K562 (cell line): ENCODE results near the gene HDAC3. TPM values are rescaled to one million over a fixed set of nuclear protein-coding genes. Genes with fewer than 3 reads are reported as not detected.

Experiments
- BRF1 ChIP-seq: IDR thresholded peaks from 3 replicates; pipeline ENCODE4 v1.6.1; 2011; ENCODE audit warnings: borderline replicate concordance, mild to moderate bottlenecking; ENCODE audit not compliant: insufficient read length; ENCODE audit errors: extremely low read depth
- FOSL1 ChIP-seq: fragments of 200-800 bp; sonication (Bioruptor generic); conservative IDR thresholded peaks from 2 replicates; pipeline ENCODE4 v1.6.1; 2016; ENCODE audit warnings: missing genetic modification characterization, missing compliant biosample characterization
- HSF4 ChIP-seq: fragments of 250-450 bp; sonication (Bioruptor Pico); IDR thresholded peaks from 2 replicates; pipeline ENCODE4 v2.1.2; 2022; ENCODE audit warnings: mild to moderate bottlenecking, moderate library complexity, borderline replicate concordance
- KHSRP ChIP-seq: fragments of 450-650 bp; IDR thresholded peaks from 2 replicates; pipeline ENCODE4 v1.6.1; 2017
- L3MBTL2 ChIP-seq: fragments of 450-650 bp; IDR thresholded peaks from 2 replicates; pipeline ENCODE4 v1.6.1; 2016; ENCODE audit warnings: mild to moderate bottlenecking, moderate library complexity
- NCOA6 ChIP-seq: fragments of 450-650 bp; IDR thresholded peaks from 2 replicates; pipeline ENCODE4 v1.6.1; 2017; ENCODE audit warnings: mild to moderate bottlenecking
- ZKSCAN8 ChIP-seq: fragments of 200-800 bp; sonication (Bioruptor generic); IDR thresholded peaks from 2 replicates; pipeline ENCODE4 v1.6.1; 2016; ENCODE audit warnings: missing genetic modification characterization, missing compliant biosample characterization
- ZNF282 ChIP-seq: sonication (generic); formaldehyde crosslinking; IDR thresholded peaks from 2 replicates; pipeline ENCODE4 v1.8.1; 2023; ENCODE audit warnings: missing genetic modification reagents
- ZNF395 ChIP-seq: fragments of 200-800 bp; sonication (Bioruptor generic); IDR thresholded peaks from 2 replicates; pipeline ENCODE4 v1.6.1; 2017; ENCODE audit warnings: missing genetic modification characterization, missing compliant biosample characterization
- polyA plus RNA-seq, 8 experiments: library from polyadenylated mRNA; depleted of rRNA in 4 of 8; stranded (reverse) in 5 of 8; unstranded in 3 of 8; fragments of >200 nt; fragmentation: Nextera tagmentation in 2 of 8; fragmentation: Illumina TruSeq in 1 of 8; extraction: Ambion mirVana in 2 of 8; extraction: Trizol in 1 of 8; gene quantifications; 2 replicates each; pipeline versions ENCODE4 v1.2.1 to v1.2.3, GENCODE V29; 2011 to 2014; ENCODE audit warnings: inconsistent platforms in 1 of 8, missing spikeins in 1 of 8
- total RNA-seq, 7 experiments: library from RNA; depleted of rRNA in 6 of 7; stranded (reverse); fragments of >200 nt in 6 of 7; fragmentation: Illumina TruSeq in 2 of 7; extraction: Trizol in 2 of 7; gene quantifications; 2 replicates each; pipeline versions ENCODE4 v1.2.1 to v1.2.3, GENCODE V29; 2011 to 2021; ENCODE audit warnings: low replicate concordance in 1 of 7
- TF ChIP-seq, protein P1 (sequence below): sonication (generic); formaldehyde crosslinking; IDR thresholded peaks from 2 replicates; pipeline ENCODE4 v1.8.0; 2022; ENCODE audit warnings: mild to moderate bottlenecking, low read depth, missing genetic modification reagents
- TF ChIP-seq, protein P2 (sequence below): sonication (generic); formaldehyde crosslinking; IDR thresholded peaks from 2 replicates; pipeline ENCODE4 v1.8.1; 2023; ENCODE audit warnings: missing genetic modification reagents, mild to moderate bottlenecking, borderline replicate concordance
- TF ChIP-seq, protein P3 (sequence below): sonication (generic); formaldehyde crosslinking; IDR thresholded peaks from 2 replicates; pipeline ENCODE4 v1.8.0; 2023; ENCODE audit warnings: missing genetic modification reagents, mild to moderate bottlenecking, borderline replicate concordance

Gene HDAC3
- total and polyA plus RNA-seq, 9 of the 15 experiments (the other 6 are each of a cell fraction or from before 2014, with no cell fraction given), result 89.7 to 191 (median 119) TPM

DNA sequence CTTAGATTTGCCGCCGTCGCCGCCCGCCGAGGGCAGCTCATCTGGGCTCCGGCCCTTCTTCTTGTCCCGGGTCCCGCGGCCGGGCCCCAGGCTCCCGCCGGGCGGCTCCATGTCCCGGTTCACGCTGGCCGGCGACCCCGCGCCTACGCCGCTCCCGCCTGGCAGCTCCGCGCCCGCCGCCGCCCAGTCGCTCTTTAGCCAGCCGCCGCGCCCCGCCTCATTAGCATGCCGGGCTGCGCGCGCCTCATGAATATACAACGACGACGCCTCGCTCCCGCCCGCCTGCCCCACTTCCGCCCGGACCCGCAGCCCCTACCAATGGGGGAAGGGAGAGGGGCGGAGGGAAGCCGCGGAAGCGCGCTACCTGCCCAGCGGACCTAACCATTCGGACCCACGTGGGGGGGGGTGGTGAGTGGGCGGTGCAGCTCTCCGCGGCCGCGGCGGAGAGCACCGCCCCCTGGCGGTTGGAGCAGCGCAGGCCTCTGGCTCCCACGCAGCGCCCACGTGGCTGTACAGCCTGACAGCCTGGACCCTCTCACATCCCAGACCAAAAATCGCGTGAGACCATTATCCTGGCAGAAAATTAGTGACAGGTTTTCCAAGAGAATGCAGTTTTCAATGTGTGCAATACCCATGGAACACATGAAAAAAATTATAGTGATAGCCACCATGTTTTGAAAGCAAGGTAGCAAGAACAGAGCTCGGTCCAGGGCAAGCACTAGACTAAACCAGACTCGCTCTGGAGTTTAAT, 17.7 kb downstream of the HDAC3 start, which contains the start of gene DIAPH1 (continued):
- TF ChIP-seq FOSL1 (tag), result no peak; the same call in 1 of the 2 replicates
- TF ChIP-seq, protein P1, sequence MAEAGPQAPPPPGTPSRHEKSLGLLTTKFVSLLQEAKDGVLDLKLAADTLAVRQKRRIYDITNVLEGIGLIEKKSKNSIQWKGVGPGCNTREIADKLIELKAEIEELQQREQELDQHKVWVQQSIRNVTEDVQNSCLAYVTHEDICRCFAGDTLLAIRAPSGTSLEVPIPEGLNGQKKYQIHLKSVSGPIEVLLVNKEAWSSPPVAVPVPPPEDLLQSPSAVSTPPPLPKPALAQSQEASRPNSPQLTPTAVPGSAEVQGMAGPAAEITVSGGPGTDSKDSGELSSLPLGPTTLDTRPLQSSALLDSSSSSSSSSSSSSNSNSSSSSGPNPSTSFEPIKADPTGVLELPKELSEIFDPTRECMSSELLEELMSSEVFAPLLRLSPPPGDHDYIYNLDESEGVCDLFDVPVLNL (CRISPR knock-in tag), result no peak
- TF ChIP-seq NCOA6, result no peak
- no peak for TF ChIP-seq ZKSCAN8 (CRISPR knock-in tag)
- TF ChIP-seq HSF4, result no peak; the same call in 1 of the 2 replicates
- TF ChIP-seq, protein P2, sequence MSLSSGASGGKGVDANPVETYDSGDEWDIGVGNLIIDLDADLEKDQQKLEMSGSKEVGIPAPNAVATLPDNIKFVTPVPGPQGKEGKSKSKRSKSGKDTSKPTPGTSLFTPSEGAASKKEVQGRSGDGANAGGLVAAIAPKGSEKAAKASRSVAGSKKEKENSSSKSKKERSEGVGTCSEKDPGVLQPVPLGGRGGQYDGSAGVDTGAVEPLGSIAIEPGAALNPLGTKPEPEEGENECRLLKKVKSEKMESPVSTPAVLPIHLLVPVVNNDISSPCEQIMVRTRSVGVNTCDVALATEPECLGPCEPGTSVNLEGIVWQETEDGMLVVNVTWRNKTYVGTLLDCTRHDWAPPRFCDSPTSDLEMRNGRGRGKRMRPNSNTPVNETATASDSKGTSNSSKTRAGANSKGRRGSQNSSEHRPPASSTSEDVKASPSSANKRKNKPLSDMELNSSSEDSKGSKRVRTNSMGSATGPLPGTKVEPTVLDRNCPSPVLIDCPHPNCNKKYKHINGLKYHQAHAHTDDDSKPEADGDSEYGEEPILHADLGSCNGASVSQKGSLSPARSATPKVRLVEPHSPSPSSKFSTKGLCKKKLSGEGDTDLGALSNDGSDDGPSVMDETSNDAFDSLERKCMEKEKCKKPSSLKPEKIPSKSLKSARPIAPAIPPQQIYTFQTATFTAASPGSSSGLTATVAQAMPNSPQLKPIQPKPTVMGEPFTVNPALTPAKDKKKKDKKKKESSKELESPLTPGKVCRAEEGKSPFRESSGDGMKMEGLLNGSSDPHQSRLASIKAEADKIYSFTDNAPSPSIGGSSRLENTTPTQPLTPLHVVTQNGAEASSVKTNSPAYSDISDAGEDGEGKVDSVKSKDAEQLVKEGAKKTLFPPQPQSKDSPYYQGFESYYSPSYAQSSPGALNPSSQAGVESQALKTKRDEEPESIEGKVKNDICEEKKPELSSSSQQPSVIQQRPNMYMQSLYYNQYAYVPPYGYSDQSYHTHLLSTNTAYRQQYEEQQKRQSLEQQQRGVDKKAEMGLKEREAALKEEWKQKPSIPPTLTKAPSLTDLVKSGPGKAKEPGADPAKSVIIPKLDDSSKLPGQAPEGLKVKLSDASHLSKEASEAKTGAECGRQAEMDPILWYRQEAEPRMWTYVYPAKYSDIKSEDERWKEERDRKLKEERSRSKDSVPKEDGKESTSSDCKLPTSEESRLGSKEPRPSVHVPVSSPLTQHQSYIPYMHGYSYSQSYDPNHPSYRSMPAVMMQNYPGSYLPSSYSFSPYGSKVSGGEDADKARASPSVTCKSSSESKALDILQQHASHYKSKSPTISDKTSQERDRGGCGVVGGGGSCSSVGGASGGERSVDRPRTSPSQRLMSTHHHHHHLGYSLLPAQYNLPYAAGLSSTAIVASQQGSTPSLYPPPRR (CRISPR knock-in tag), result no peak
- no peak for TF ChIP-seq ZNF282 (CRISPR knock-in tag)
- TF ChIP-seq ZNF395, result 0 out of 2 replicates have a peak, but pooled peaks have one; percentile 53
- peak; percentile 82; the same call in 1 of the 2 replicates for TF ChIP-seq L3MBTL2
- TF ChIP-seq KHSRP, result no peak
- TF ChIP-seq, protein P3, sequence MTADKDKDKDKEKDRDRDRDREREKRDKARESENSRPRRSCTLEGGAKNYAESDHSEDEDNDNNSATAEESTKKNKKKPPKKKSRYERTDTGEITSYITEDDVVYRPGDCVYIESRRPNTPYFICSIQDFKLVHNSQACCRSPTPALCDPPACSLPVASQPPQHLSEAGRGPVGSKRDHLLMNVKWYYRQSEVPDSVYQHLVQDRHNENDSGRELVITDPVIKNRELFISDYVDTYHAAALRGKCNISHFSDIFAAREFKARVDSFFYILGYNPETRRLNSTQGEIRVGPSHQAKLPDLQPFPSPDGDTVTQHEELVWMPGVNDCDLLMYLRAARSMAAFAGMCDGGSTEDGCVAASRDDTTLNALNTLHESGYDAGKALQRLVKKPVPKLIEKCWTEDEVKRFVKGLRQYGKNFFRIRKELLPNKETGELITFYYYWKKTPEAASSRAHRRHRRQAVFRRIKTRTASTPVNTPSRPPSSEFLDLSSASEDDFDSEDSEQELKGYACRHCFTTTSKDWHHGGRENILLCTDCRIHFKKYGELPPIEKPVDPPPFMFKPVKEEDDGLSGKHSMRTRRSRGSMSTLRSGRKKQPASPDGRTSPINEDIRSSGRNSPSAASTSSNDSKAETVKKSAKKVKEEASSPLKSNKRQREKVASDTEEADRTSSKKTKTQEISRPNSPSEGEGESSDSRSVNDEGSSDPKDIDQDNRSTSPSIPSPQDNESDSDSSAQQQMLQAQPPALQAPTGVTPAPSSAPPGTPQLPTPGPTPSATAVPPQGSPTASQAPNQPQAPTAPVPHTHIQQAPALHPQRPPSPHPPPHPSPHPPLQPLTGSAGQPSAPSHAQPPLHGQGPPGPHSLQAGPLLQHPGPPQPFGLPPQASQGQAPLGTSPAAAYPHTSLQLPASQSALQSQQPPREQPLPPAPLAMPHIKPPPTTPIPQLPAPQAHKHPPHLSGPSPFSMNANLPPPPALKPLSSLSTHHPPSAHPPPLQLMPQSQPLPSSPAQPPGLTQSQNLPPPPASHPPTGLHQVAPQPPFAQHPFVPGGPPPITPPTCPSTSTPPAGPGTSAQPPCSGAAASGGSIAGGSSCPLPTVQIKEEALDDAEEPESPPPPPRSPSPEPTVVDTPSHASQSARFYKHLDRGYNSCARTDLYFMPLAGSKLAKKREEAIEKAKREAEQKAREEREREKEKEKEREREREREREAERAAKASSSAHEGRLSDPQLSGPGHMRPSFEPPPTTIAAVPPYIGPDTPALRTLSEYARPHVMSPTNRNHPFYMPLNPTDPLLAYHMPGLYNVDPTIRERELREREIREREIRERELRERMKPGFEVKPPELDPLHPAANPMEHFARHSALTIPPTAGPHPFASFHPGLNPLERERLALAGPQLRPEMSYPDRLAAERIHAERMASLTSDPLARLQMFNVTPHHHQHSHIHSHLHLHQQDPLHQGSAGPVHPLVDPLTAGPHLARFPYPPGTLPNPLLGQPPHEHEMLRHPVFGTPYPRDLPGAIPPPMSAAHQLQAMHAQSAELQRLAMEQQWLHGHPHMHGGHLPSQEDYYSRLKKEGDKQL (CRISPR knock-in tag), result no peak
- TF ChIP-seq BRF1, result no peak
